Breast epithelium (tissue), 3 donors: ENCODE measurements around the gene PAPOLG.

ENCODE experiments used
- CTCF ChIP-seq, 3 donors: fragments of 450-650 bp; IDR thresholded peaks; one replicate each; pipeline ENCODE4 v1.5.1; 2016 to 2017; ENCODE audit warnings: antibody characterized with exemption in 3 of 3, mild to moderate bottlenecking in 3 of 3, moderate library complexity in 3 of 3
- POLR2A ChIP-seq: fragments of 450-650 bp; IDR thresholded peaks from one replicate; pipeline ENCODE4 v1.6.1; 2016; ENCODE audit warnings: antibody characterized with exemption, mild to moderate bottlenecking, moderate library complexity
- POLR2AphosphoS5 ChIP-seq, 3 donors: sonication (generic); formaldehyde crosslinking; IDR thresholded peaks; one replicate each; pipeline ENCODE4 v1.6.1; 2017; ENCODE audit warnings: antibody characterized with exemption in 3 of 3

GRCh38 chr2:60738679-60739078 is 17.4 kb upstream of the PAPOLG start:
- TF ChIP-seq CTCF (IDR thresholded peaks at IDR 0.05) (no peak), POLR2A (no peak), POLR2AphosphoS5 (IDR thresholded peaks at IDR 0.05) (no peak)
